GM12864 (cell line): ENCODE data around the gene THUMPD3.

Experiments
- DNase-seq: peaks from one replicate; pipeline ENCODE4 v3.0.0-alpha.2; 2011; ENCODE audit warnings: low read depth
- H3K4me3 ChIP-seq: 2 replicates; pipeline ENCODE4 v1.5.1; 2011; ENCODE audit warnings: mild to moderate bottlenecking, low read depth, low read length, control low read depth
- CTCF ChIP-seq: IDR thresholded peaks from 2 replicates; pipeline ENCODE4 v1.5.1; 2011; ENCODE audit warnings: low read depth, mild to moderate bottlenecking, moderate library complexity, low read length, control low read depth, inconsistent platforms; ENCODE audit errors: missing control alignments

THUMPD3 gene

GRCh38 chr3:9415485-9416138, 52.8 kb downstream of the THUMPD3 start:
- no peak overlapping the region for H3K4me3 ChIP-seq
- no peak for TF ChIP-seq CTCF
- no peak for DNase-seq

GRCh38 chr3:9416139-9416780, 53.4 kb downstream of the THUMPD3 start:
- no peak overlapping the region for H3K4me3 ChIP-seq
- no peak for DNase-seq
- no peak for TF ChIP-seq CTCF

- H3K4me3 ChIP-seq: no peak overlapping the region
- no peak for TF ChIP-seq CTCF
- no peak for DNase-seq
Observed at GRCh38 chr3:9420850-9421549, 58.1 kb downstream of the THUMPD3 start.

- no peak for DNase-seq
Observed at GRCh38 chr3:9422712-9423424, 60.0 kb downstream of the THUMPD3 start.

GRCh38 chr3:9428411-9428810, 65.6 kb downstream of the THUMPD3 start:
- no peak for TF ChIP-seq CTCF
- H3K4me3 ChIP-seq: no peak overlapping the region
- DNase-seq: no peak

More at GRCh38 chr3:9422712-9423424, 60.0 kb downstream of the THUMPD3 start:
- no peak overlapping the region for H3K4me3 ChIP-seq
- peak; percentile 27 for TF ChIP-seq CTCF

GRCh38 chr3:9430733-9431132, 67.9 kb downstream of the THUMPD3 start:
- DNase-seq: no peak
- H3K4me3 ChIP-seq: no peak overlapping the region
- TF ChIP-seq CTCF: no peak
